GM11168 (cell line): Measurements from ENCODE around the gene CES3.
"Not testable (repeated sequence)": the region's sequence is repeated elsewhere in the genome, so short reads cannot be mapped to it uniquely, and the experiment has no call there.

ENCODE experiments used
- in situ Hi-C: fragments of 300-500 bp; cut with MboI; formaldehyde crosslinking; loops from one replicate; pipeline ENCODE4 v1.12.0; 2022; ENCODE audit warnings: low sequenced_read_pairs; ENCODE audit not compliant: unreplicated experiment

CES3 gene

GRCh38 chr16:66926171-66926947, 34.7 kb upstream of the CES3 start:
- in situ Hi-C loops = no loop called here

GRCh38 chr16:66926961-66927436, 34.1 kb upstream of the CES3 start:
- in situ Hi-C loops = no loop called here

GRCh38 chr16:66927918-66928649, 33.0 kb upstream of the CES3 start:
- in situ Hi-C loops = no loop called here

GRCh38 chr16:66928702-66929388, 32.2 kb upstream of the CES3 start:
- in situ Hi-C loops = no loop called here

GRCh38 chr16:66930189-66930588, 30.9 kb upstream of the CES3 start:
- in situ Hi-C loops = no loop called here

GRCh38 chr16:66931665-66932064, 29.4 kb upstream of the CES3 start:
- in situ Hi-C loops = no loop called here

- in situ Hi-C loops = no loop called here
These were observed 29.0 kb upstream of the CES3 start for GRCh38 chr16:66932076-66932475.

GRCh38 chr16:66933776-66934137, 27.3 kb upstream of the CES3 start:
- in situ Hi-C loops = no loop called here

- in situ Hi-C loops = no loop called here
These were observed 26.8 kb upstream of the CES3 start, which contains the start of gene CIAO2B for GRCh38 chr16:66934138-66934838. Gene CIAO2B (minus strand): TSS chr16:66934402. CDS start chr16:66934364, 38 bp downstream.

GRCh38 chr16:66934839-66935313, 26.2 kb upstream of the CES3 start:
- in situ Hi-C loops = not testable (repeated sequence)

GRCh38 chr16:66935314-66936011, 25.6 kb upstream of the CES3 start, which contains the start of gene CES2:
Gene CES2 (plus strand): TSS chr16:66935516. CDS start chr16:66935636, 120 bp downstream.
- in situ Hi-C loops = no loop called here

- in situ Hi-C loops = no loop called here
These were observed 24.6 kb upstream of the CES3 start for GRCh38 chr16:66936462-66936861.

GRCh38 chr16:66936889-66937554, 24.0 kb upstream of the CES3 start:
- in situ Hi-C loops = no loop called here

GRCh38 chr16:66937725-66938337, 23.2 kb upstream of the CES3 start:
- in situ Hi-C loops = no loop called here

GRCh38 chr16:66939366-66939765, 21.7 kb upstream of the CES3 start:
- in situ Hi-C loops = no loop called here

- in situ Hi-C loops = no loop called here
These were observed 20.8 kb upstream of the CES3 start for GRCh38 chr16:66940236-66940635.

GRCh38 chr16:66942981-66943380, 18.1 kb upstream of the CES3 start:
- in situ Hi-C loops = no loop called here

- in situ Hi-C loops = no loop called here
These were observed 17.5 kb upstream of the CES3 start for GRCh38 chr16:66943426-66944053.
